ENCODE data around the gene KIF2A. TPM values are rescaled to one million over a fixed set of nuclear protein-coding genes. Genes with fewer than 3 reads are reported as not detected.

KIF2A gene
- total and polyA plus RNA-seq, 10 donors, result 4.3 to 66.7 (median 44.3) TPM

GRCh38 chr5:62371409-62371808 is 65.4 kb downstream of the KIF2A start:
- H3K27me3 ChIP-seq (replicated peaks in 1 of 7), result no peaks in the 10 kb centered on the region
- no peak overlapping the region for H3K27ac ChIP-seq
- DNase-seq, result no peak
- TF ChIP-seq POLR2AphosphoS5 (IDR thresholded peaks at IDR 0.05) (no peak), POLR2A (IDR thresholded peaks at IDR 0.05) (no peak), CTCF (IDR thresholded peaks at IDR 0.05 in 8 of 11, conservative IDR thresholded peaks at IDR 0.05 in 3 of 11) (no peak)
- H3K4me1 ChIP-seq, result no peaks in the 10 kb centered on the region
- no peak overlapping the region for H3K4me3 ChIP-seq
- intact Hi-C loops (cut with DNase I; ENCODE audit: low total_unique reads), result no loop called here
- peaks cover 0 to 95% (median 33%) of the 10 kb centered on the region in 6 donors for H3K36me3 ChIP-seq
- no peaks in the 10 kb centered on the region for H3K9me3 ChIP-seq

- no peaks in the 10 kb centered on the region for H3K9me3 ChIP-seq
- no peaks in the 10 kb centered on the region for H3K27me3 ChIP-seq (replicated peaks in 1 of 7)
- H3K27ac ChIP-seq, result no peak overlapping the region
- 94 to 99% (median 98%) methylated on average over 3 of the region's 3 CpGs for WGBS, 5 donors
- H3K36me3 ChIP-seq, result peaks cover 0 to 95% (median 41%) of the 10 kb centered on the region in 6 donors
- DNase-seq, result no peak
- H3K4me1 ChIP-seq, result no peaks in the 10 kb centered on the region
- intact Hi-C loops (cut with DNase I; ENCODE audit: low total_unique reads), result no loop called here
- no peak overlapping the region for H3K4me3 ChIP-seq
- TF ChIP-seq POLR2A (IDR thresholded peaks at IDR 0.05), result no peak
- TF ChIP-seq CTCF (IDR thresholded peaks at IDR 0.05 in 8 of 11, conservative IDR thresholded peaks at IDR 0.05 in 3 of 11), result no peak
- TF ChIP-seq POLR2AphosphoS5 (IDR thresholded peaks at IDR 0.05), result no peak
Observed at GRCh38 chr5:62372600-62372999, 66.6 kb downstream of the KIF2A start.

GRCh38 chr5:62373382-62373781 is 67.4 kb downstream of the KIF2A start:
- Histone ChIP-seq H3K36me3 (peaks cover 0 to 97% (median 48%) of the 10 kb centered on the region in 6 donors), H3K4me1 (no peaks in the 10 kb centered on the region), H3K27ac (no peak overlapping the region), H3K9me3 (no peaks in the 10 kb centered on the region), H3K4me3 (no peak overlapping the region), H3K27me3 (replicated peaks in 1 of 7) (no peaks in the 10 kb centered on the region)
- DNase-seq, result no peak
- TF ChIP-seq POLR2AphosphoS5 (IDR thresholded peaks at IDR 0.05), result no peak
- intact Hi-C loops (cut with DNase I; ENCODE audit: low total_unique reads), result no loop called here
- WGBS, 5 donors, result 97 to 99% (median 98%) methylated on average over 3 of the region's 3 CpGs

GRCh38 chr5:62374090-62374489 is 68.1 kb downstream of the KIF2A start:
- no peak overlapping the region for H3K4me3 ChIP-seq
- no peak for DNase-seq
- TF ChIP-seq POLR2A (IDR thresholded peaks at IDR 0.05), result no peak
- no peak for TF ChIP-seq POLR2AphosphoS5 (IDR thresholded peaks at IDR 0.05)
- no peak for TF ChIP-seq CTCF (IDR thresholded peaks at IDR 0.05 in 8 of 11, conservative IDR thresholded peaks at IDR 0.05 in 3 of 11)
- H3K9me3 ChIP-seq, result no peaks in the 10 kb centered on the region
- no peaks in the 10 kb centered on the region for H3K4me1 ChIP-seq
- 87 to 100% (median 96%) methylated on average over 1 of the region's 1 CpG for WGBS, 5 donors
- H3K27ac ChIP-seq, result no peak overlapping the region
- H3K36me3 ChIP-seq, result peaks cover 0 to 97% (median 55%) of the 10 kb centered on the region in 6 donors
- H3K27me3 ChIP-seq (replicated peaks in 1 of 7), result no peaks in the 10 kb centered on the region
- intact Hi-C loops (cut with DNase I; ENCODE audit: low total_unique reads), result no loop called here

- Histone ChIP-seq H3K4me1 (no peaks in the 10 kb centered on the region), H3K4me3 (no peak overlapping the region), H3K27me3 (replicated peaks in 1 of 7) (no peaks in the 10 kb centered on the region), H3K27ac (no peak overlapping the region), H3K9me3 (no peaks in the 10 kb centered on the region), H3K36me3 (peaks cover 0 to 100% (median 67%) of the 10 kb centered on the region in 6 donors)
- no peak for TF ChIP-seq CTCF (IDR thresholded peaks at IDR 0.05 in 8 of 11, conservative IDR thresholded peaks at IDR 0.05 in 3 of 11)
- TF ChIP-seq POLR2A (IDR thresholded peaks at IDR 0.05), result no peak
- no peak for TF ChIP-seq POLR2AphosphoS5 (IDR thresholded peaks at IDR 0.05)
- intact Hi-C loops (cut with DNase I; ENCODE audit: low total_unique reads), result no loop called here
- no peak for DNase-seq
Observed at GRCh38 chr5:62375627-62376026, 69.6 kb downstream of the KIF2A start.
